Peyer's patch (tissue), 4 donors: ENCODE data around the gene ACOX2. TPM values are rescaled to one million over a fixed set of nuclear protein-coding genes. Genes with fewer than 3 reads are reported as not detected.

Experiments used
- DNase-seq, 3 donors: peaks; one replicate each; pipeline ENCODE4 v3.0.0-alpha.2; 2017 to 2019
- H3K27ac ChIP-seq, 4 donors: fragments of 200-600 bp; sonication (generic); one replicate each; pipeline ENCODE4 v1.5.1; 2016 to 2019
- H3K27me3 ChIP-seq, 2 donors: fragments of 200-600 bp; sonication (generic); one replicate each; pipeline ENCODE4 v1.5.1; 2019
- H3K36me3 ChIP-seq, 3 donors: fragments of 200-600 bp; sonication (generic); one replicate each; pipeline ENCODE4 v1.5.1; 2016 to 2019
- H3K4me1 ChIP-seq, 4 donors: fragments of 200-600 bp; sonication (generic); one replicate each; pipeline ENCODE4 v1.5.1; 2016 to 2019
- H3K4me3 ChIP-seq, 4 donors: fragments of 200-600 bp; sonication (generic); 1 replicate in 3 of 4; 2 replicates in 1 of 4; pipeline ENCODE4 v1.5.1; 2016 to 2019; ENCODE audit warnings: mild to moderate bottlenecking in 1 of 4
- H3K9me3 ChIP-seq, 4 donors: fragments of 200-600 bp; sonication (generic); one replicate each; pipeline ENCODE4 v1.5.1; 2016 to 2019; ENCODE audit warnings: mild to moderate bottlenecking in 1 of 4
- CTCF ChIP-seq, 6 experiments: fragments of 450-650 bp in 4 of 6; fragments of 200-600 bp in 2 of 6; sonication (generic) in 1 of 6; IDR thresholded peaks; one replicate each; pipeline ENCODE4 v1.5.1; 2017 to 2019; ENCODE audit warnings: antibody characterized with exemption in 6 of 6, mild to moderate bottlenecking in 3 of 6, moderate library complexity in 1 of 6
- POLR2A ChIP-seq, 2 donors: fragments of 450-650 bp; IDR thresholded peaks; one replicate each; pipeline ENCODE4 v1.5.1; 2017; ENCODE audit warnings: antibody characterized with exemption in 2 of 2, mild to moderate bottlenecking in 2 of 2, moderate library complexity in 2 of 2
- total RNA-seq, 4 donors: library from RNA; depleted of rRNA; stranded (reverse); fragments of >200 nt; gene quantifications; one replicate each; pipeline ENCODE4 v1.1.0, GENCODE V29; 2016

ACOX2 gene
- total RNA-seq, 4 donors from 2014 or later, result 54.5 to 162 (median 142) TPM

GRCh38 chr3:58494107-58494506, 42.9 kb downstream of the ACOX2 start:
- Histone ChIP-seq H3K27me3 (no peaks in the 10 kb centered on the region), H3K9me3 (no peaks in the 10 kb centered on the region), H3K36me3 (no peaks in the 10 kb centered on the region), H3K4me3 (no peak overlapping the region), H3K4me1 (peaks cover 0 to 33% (median 9%) of the 10 kb centered on the region in 4 donors), H3K27ac (no peak overlapping the region)
- DNase-seq, result no peak
- TF ChIP-seq POLR2A (IDR thresholded peaks at IDR 0.05), result no peak
- TF ChIP-seq CTCF (IDR thresholded peaks at IDR 0.05), result no peak

- Histone ChIP-seq H3K4me3 (peak overlapping the region; percentile 74 to 97 (median 93)), H3K36me3 (no peaks in the 10 kb centered on the region), H3K27ac (peak overlapping the region; percentile 65 to 85 (median 80)), H3K27me3 (no peaks in the 10 kb centered on the region), H3K9me3 (no peaks in the 10 kb centered on the region), H3K4me1 (peaks cover 0 to 33% (median 9%) of the 10 kb centered on the region in 4 donors)
- DNase-seq, result peak in 1 of 3 donors; percentile 35
- no peak for TF ChIP-seq CTCF (IDR thresholded peaks at IDR 0.05)
- TF ChIP-seq POLR2A (IDR thresholded peaks at IDR 0.05), result no peak
Observed at GRCh38 chr3:58492494-58492905, 44.5 kb downstream of the ACOX2 start.

- Histone ChIP-seq H3K27ac (peak within 1 kb of the TSS; percentile 65 to 85 (median 80)), H3K9me3 (no peaks in the 10 kb centered on the region), H3K4me3 (peak within 1 kb of the TSS; percentile 74 to 97 (median 93)), H3K4me1 (peaks cover 0 to 33% (median 9%) of the 10 kb centered on the region in 4 donors), H3K27me3 (no peaks in the 10 kb centered on the region), H3K36me3 (no peaks in the 10 kb centered on the region)
- TF ChIP-seq POLR2A (IDR thresholded peaks at IDR 0.05), result peak in 1 of 2 donors; percentile 66
- TF ChIP-seq CTCF (IDR thresholded peaks at IDR 0.05), result peak; percentile 64 to 97 (median 90)
- peak; percentile 87 to 96 (median 94) for DNase-seq
Observed at GRCh38 chr3:58491506-58492402, 45.2 kb downstream of the ACOX2 start, which contains the start of gene KCTD6. TSS of gene KCTD6 (plus strand) at chr3:58492096. CDS start at chr3:58498756, 6,660 bp downstream.

- Histone ChIP-seq H3K4me3 (peak overlapping the region; percentile 25 to 97 (median 93)), H3K36me3 (no peaks in the 10 kb centered on the region), H3K4me1 (peaks cover 0 to 33% (median 9%) of the 10 kb centered on the region in 4 donors), H3K9me3 (no peaks in the 10 kb centered on the region), H3K27me3 (no peaks in the 10 kb centered on the region), H3K27ac (peak overlapping the region; percentile 55 to 85 (median 76))
- peak in 2 of 3 donors; percentile 55 to 58 for DNase-seq
- TF ChIP-seq POLR2A (IDR thresholded peaks at IDR 0.05) (no peak), CTCF (IDR thresholded peaks at IDR 0.05) (no peak)
Observed at GRCh38 chr3:58490860-58491501, 46.0 kb downstream of the ACOX2 start.

- no peak for DNase-seq
- Histone ChIP-seq H3K27me3 (no peaks in the 10 kb centered on the region), H3K4me1 (peaks cover 0 to 22% (median 6%) of the 10 kb centered on the region in 4 donors), H3K27ac (no peak overlapping the region), H3K9me3 (no peaks in the 10 kb centered on the region), H3K36me3 (no peaks in the 10 kb centered on the region), H3K4me3 (no peak overlapping the region)
- TF ChIP-seq POLR2A (IDR thresholded peaks at IDR 0.05), result no peak
- TF ChIP-seq CTCF (IDR thresholded peaks at IDR 0.05), result no peak
Observed at GRCh38 chr3:58488967-58489366, 48.0 kb downstream of the ACOX2 start.
